OCI-LY3 (cell line): ENCODE data around the gene SPNS2.

Experiments used
- H2AFZ ChIP-seq: fragments of 200-600, 300-600 bp; shearing (Covaris generic); 2 replicates; pipeline ENCODE4 v1.6.0; 2014; ENCODE audit warnings: antibody characterized with exemption, low read depth, low read length
- H3K27ac ChIP-seq: fragments of 200-600, 300-600 bp; sonication (generic); 2 replicates; pipeline ENCODE4 v1.5.1; 2014; ENCODE audit warnings: mild to moderate bottlenecking, low read length, moderate library complexity, mixed read lengths
- H3K27me3 ChIP-seq: fragments of 200-600, 300-600 bp; sonication (generic); 2 replicates; pipeline ENCODE4 v1.6.1; 2014; ENCODE audit warnings: low read depth, low read length, mixed read lengths
- H3K36me3 ChIP-seq: fragments of 200-600, 300-600 bp; sonication (generic); replicated peaks from 2 replicates; pipeline ENCODE3; 2014; ENCODE audit warnings: low read depth, low read length, mixed read lengths
- H3K4me1 ChIP-seq: fragments of 300-600, 200-600 bp; sonication (generic); 2 replicates; pipeline ENCODE4 v1.6.1; 2014; ENCODE audit warnings: low read length, mixed read lengths
- H3K4me2 ChIP-seq: fragments of 200-600, 300-600 bp; sonication (generic); 2 replicates; pipeline ENCODE4 v1.6.1; 2014; ENCODE audit warnings: low read length, mixed read lengths
- H3K4me3 ChIP-seq: fragments of 300-600, 200-600 bp; sonication (generic); 2 replicates; pipeline ENCODE4 v1.5.1; 2014; ENCODE audit warnings: antibody characterized with exemption, mild to moderate bottlenecking, low read length, moderate library complexity
- H3K79me2 ChIP-seq: fragments of 300-600, 200-600 bp; shearing (Covaris generic); 2 replicates; pipeline ENCODE4 v1.6.1; 2014; ENCODE audit warnings: mild to moderate bottlenecking, low read length, mixed read lengths
- H3K9ac ChIP-seq: fragments of 300-600, 200-600 bp; shearing (Covaris generic); 2 replicates; pipeline ENCODE4 v1.6.0; 2014; ENCODE audit warnings: mild to moderate bottlenecking, low read length, moderate library complexity
- H3K9me3 ChIP-seq: fragments of 200-600, 300-600 bp; shearing (Covaris generic); 2 replicates; pipeline ENCODE4 v1.6.1; 2014; ENCODE audit warnings: low read length, mixed read lengths; ENCODE audit not compliant: insufficient read depth
- H4K20me1 ChIP-seq: fragments of 200-600, 300-600 bp; sonication (generic); 2 replicates; pipeline ENCODE4 v1.6.1; 2016; ENCODE audit warnings: low read length, mixed read lengths; ENCODE audit not compliant: insufficient read depth
- CTCF ChIP-seq: fragments of 200-600, 300-600 bp; sonication (generic); IDR thresholded peaks from 2 replicates; pipeline ENCODE4 v1.5.1; 2014; ENCODE audit warnings: antibody characterized with exemption, low read length, low read depth
- EZH2phosphoT487 ChIP-seq: fragments of 200-600 bp; shearing (Covaris generic); IDR thresholded peaks from 2 replicates; pipeline ENCODE4 v1.6.1; 2018; ENCODE audit warnings: antibody characterized with exemption, mixed run types, low read depth

Gene SPNS2

GRCh38 chr17:4485676-4486646 lies 12.7 kb upstream of the SPNS2 start:
- Histone ChIP-seq H4K20me1 (no peaks in the 10 kb centered on the region), H3K27me3 (no peaks in the 10 kb centered on the region), H3K36me3 (no peaks in the 10 kb centered on the region), H3K79me2 (no peaks in the 10 kb centered on the region), H3K27ac (no peak overlapping the region), H3K9ac (no peak overlapping the region), H2AFZ (no peak overlapping the region), H3K9me3 (no peaks in the 10 kb centered on the region), H3K4me1 (peaks cover 6% of the 10 kb centered on the region; the same call in 1 of the 2 replicates), H3K4me3 (no peak overlapping the region), H3K4me2 (no peak overlapping the region)
- TF ChIP-seq CTCF (no peak), EZH2phosphoT487 (no peak)

- H3K9ac ChIP-seq = no peak overlapping the region
- no peaks in the 10 kb centered on the region for H4K20me1 ChIP-seq
- H3K27ac ChIP-seq = no peak overlapping the region
- no peak overlapping the region for H3K4me3 ChIP-seq
- no peak for TF ChIP-seq CTCF
- no peak for TF ChIP-seq EZH2phosphoT487
- H3K79me2 ChIP-seq = no peaks in the 10 kb centered on the region
- H3K4me2 ChIP-seq = no peak overlapping the region
- peaks cover under 1% of the 10 kb centered on the region for H3K4me1 ChIP-seq
- no peak overlapping the region for H2AFZ ChIP-seq
- no peaks in the 10 kb centered on the region for H3K27me3 ChIP-seq
- no peaks in the 10 kb centered on the region for H3K36me3 ChIP-seq
- no peaks in the 10 kb centered on the region for H3K9me3 ChIP-seq
These were observed 11.4 kb upstream of the SPNS2 start for GRCh38 chr17:4487296-4487695.

GRCh38 chr17:4487820-4488716 lies 10.6 kb upstream of the SPNS2 start:
- no peaks in the 10 kb centered on the region for H4K20me1 ChIP-seq
- no peak overlapping the region for H3K9ac ChIP-seq
- H3K9me3 ChIP-seq = no peaks in the 10 kb centered on the region
- no peak overlapping the region for H3K27ac ChIP-seq
- peaks cover 8% of the 10 kb centered on the region for H3K4me1 ChIP-seq
- no peak overlapping the region for H3K4me3 ChIP-seq
- no peaks in the 10 kb centered on the region for H3K79me2 ChIP-seq
- no peaks in the 10 kb centered on the region for H3K36me3 ChIP-seq
- H3K27me3 ChIP-seq = no peaks in the 10 kb centered on the region
- TF ChIP-seq CTCF (no peak), EZH2phosphoT487 (no peak)
- no peak overlapping the region for H3K4me2 ChIP-seq
- no peak overlapping the region for H2AFZ ChIP-seq

GRCh38 chr17:4488989-4489595 lies 9.6 kb upstream of the SPNS2 start:
- TF ChIP-seq EZH2phosphoT487 = no peak
- no peak for TF ChIP-seq CTCF
- Histone ChIP-seq H3K4me2 (no peak overlapping the region), H3K79me2 (no peaks in the 10 kb centered on the region)

More at GRCh38 chr17:4488989-4489595, 9.6 kb upstream of the SPNS2 start:
- no peaks in the 10 kb centered on the region for H3K9me3 ChIP-seq
- no peak overlapping the region for H3K4me3 ChIP-seq
- no peak overlapping the region for H2AFZ ChIP-seq
- no peaks in the 10 kb centered on the region for H3K27me3 ChIP-seq
- no peaks in the 10 kb centered on the region for H4K20me1 ChIP-seq
- no peak overlapping the region for H3K27ac ChIP-seq
- H3K36me3 ChIP-seq = no peaks in the 10 kb centered on the region
- no peak overlapping the region for H3K9ac ChIP-seq
- H3K4me1 ChIP-seq = peaks cover 12% of the 10 kb centered on the region
